NT2/D1 (cell line): ENCODE measurements around the gene SCART1.

ENCODE experiments used
- SUZ12 ChIP-seq: IDR thresholded peaks from 2 replicates; pipeline ENCODE4 v1.6.1; 2011; ENCODE audit not compliant: insufficient read length, insufficient read depth; ENCODE audit errors: extremely low read depth
- YY1 ChIP-seq: IDR thresholded peaks from 2 replicates; pipeline ENCODE4 v1.6.1; 2011; ENCODE audit not compliant: insufficient read length, insufficient read depth
- ZNF274 ChIP-seq: IDR thresholded peaks from 2 replicates; pipeline ENCODE4 v1.6.1; 2011; ENCODE audit warnings: mild to moderate bottlenecking, low read depth, low read length

DNA sequence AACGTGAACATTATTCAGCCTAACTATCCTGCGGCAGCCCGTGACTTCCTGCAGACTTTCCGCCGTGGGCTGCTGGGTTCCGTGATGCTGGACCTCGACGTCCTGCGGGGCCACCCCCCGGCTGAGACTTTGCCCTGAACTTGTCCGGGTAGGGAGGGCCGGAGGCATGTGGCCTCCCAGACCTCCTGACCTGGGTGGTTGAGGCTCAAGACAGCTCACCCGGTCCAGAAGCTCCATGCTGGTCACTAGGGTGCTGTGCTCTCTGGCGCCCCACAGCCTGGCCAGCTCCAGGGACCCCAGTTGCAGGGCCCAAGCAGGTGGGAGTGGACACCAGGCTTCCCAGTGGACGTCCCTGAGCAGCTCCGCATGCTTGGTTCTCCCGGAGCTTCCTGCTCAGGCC, 33.7 kb upstream of the SCART1 start:
- no peak for TF ChIP-seq YY1
- no peak for TF ChIP-seq ZNF274
- TF ChIP-seq SUZ12 = no peak
